T-helper 2 cell treated with Interferon-gamma antibody and Interleukin-4, amounts not matched to agents 100 ng/mL and 5 ng/mL, for 36 hours (primary cell): ENCODE data around the gene MRPL45. TPM values are rescaled to one million over a fixed set of nuclear protein-coding genes. Genes with fewer than 3 reads are reported as not detected.
"Not testable (repeated sequence)": the region's sequence is repeated elsewhere in the genome, so short reads cannot be mapped to it uniquely, and the experiment has no call there.

Experiments used
- intact Hi-C: fragments of 100-400 bp; cut with micrococcal nuclease; formaldehyde crosslinking; loops from one replicate; pipeline ENCODE4 v1.15.1; 2023
- total RNA-seq: library from RNA; stranded (reverse); gene quantifications from 2 replicates; pipeline ENCODE4 v1.2.3, GENCODE V29; 2022

MRPL45 gene
- 33.1 and 33.4 TPM in 2 replicates for total RNA-seq

DNA sequence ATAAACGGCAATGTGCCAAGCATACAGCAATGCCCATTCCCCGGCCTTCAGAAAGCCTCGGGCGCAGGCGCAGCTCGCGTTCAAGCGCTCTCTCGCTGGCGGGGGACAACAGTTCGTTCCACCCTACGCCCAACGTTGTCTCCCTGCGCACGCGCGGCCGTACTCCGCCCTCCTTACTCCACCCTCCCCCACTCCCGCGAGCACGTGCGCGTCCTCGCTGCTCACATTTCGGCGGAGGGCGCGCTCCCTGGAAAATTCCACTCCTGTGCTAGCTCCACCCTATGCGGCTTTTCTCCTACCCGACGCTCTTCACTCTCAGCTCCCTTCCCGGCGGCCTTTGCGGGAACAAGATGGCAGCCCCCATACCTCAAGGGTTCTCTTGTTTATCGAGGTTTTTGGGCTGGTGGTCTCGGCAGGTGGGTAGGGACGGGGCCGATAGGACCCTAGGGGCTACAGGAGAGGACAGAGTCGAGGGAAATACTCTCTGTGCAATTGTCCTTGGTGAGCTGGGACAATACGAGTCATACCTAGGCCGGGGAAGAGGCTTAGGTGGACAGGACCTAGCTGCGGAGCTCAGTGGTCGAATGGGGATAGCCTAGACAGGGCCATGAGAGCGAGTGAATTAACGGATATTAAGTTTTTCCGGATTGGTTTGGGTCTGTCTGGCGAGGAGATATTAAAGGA is at the start of gene MRPL45:
Gene MRPL45, plus strand, starts transcription at position 335 of the 684 bp plus-strand sequence. Its CDS starts 16 bp downstream, at position 351.
- intact Hi-C loops = not testable (repeated sequence)

DNA sequence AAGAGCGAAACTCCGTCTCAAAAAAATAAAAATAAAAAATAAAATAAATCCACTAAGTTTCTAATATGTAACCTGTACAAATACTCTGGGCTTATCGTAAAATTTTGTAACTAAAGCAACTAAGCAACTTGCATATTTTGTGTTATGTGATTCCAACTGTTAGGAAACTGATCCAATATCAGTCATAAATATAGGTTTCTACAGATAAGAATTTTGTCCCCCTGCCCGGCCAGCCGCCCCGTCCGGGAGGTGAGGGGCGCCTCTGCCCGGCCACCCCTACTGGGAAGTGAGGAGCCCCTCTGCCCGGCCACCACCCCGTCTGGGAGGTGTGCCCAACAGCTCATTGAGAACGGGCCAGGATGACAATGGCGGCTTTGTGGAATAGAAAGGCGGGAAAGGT is 43.8 kb upstream of the MRPL45 start:
- intact Hi-C loops = not testable (repeated sequence)

DNA sequence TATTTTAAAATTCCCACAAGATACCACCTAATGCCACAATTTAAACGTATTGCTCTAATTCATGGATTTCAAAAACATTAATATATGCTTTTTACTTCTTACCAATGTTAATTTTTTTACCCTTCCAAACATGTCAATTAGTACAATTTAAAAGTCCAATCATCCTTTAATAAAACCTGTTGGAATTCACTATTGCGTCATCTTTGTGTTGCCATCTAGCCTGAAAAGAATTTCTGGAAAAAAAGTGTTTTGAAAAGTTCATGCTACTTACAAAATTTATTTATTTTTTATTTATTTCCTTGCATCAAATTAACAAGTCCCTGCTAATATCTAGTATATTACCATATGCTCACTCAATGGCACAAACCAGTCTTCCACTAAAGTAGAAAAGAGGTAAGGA is 42.6 kb upstream of the MRPL45 start:
- intact Hi-C loops = not testable (repeated sequence)

GRCh38 chr17:38257013-38257621 is 39.9 kb upstream of the MRPL45 start:
- intact Hi-C loops = not testable (repeated sequence)

DNA sequence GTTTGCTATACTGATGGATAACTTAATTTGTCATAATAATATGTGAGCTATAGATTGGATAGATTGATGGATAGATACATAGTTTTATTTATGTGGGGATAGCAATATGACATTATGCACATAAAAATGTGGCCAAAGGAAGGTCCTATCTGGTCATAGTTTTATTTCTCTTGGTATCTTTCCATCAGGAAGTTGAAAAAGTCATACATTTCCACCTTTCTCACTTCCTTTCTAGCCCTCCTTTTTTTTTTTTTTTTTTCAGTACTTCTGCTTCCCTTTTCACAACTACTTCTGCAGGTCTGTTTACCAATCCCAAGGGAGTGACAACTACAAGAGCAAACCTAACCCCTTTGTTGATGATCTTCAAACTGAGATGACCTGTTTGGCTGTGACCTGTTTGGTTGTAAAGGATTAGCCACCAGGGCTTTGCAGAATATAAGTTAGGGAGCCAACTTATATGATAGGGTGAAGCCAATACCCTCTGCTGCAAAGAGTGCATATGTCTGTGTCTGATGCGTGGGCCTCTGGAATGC is 30.9 kb upstream of the MRPL45 start:
- intact Hi-C loops = not testable (repeated sequence)

DNA sequence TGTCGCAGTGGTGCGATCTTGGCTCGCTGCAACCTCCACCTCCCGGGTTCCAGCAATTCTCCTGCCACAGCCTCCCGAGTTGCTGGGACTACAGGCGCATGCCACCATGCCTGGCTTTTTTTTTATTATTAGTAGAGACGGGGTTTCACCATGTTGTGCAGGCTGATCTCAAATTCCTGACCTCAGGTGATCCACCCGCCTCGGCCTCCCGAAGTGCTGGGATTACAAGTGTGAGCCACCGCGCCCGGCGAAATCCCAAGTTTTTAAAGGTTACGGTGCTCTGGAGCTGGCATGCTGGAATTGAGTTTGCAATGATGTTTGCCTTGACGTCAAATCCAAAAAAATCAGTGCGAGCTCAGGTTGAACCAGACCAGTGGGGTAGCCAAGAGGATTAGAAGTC is 30.4 kb upstream of the MRPL45 start:
- intact Hi-C loops = not testable (repeated sequence)

DNA sequence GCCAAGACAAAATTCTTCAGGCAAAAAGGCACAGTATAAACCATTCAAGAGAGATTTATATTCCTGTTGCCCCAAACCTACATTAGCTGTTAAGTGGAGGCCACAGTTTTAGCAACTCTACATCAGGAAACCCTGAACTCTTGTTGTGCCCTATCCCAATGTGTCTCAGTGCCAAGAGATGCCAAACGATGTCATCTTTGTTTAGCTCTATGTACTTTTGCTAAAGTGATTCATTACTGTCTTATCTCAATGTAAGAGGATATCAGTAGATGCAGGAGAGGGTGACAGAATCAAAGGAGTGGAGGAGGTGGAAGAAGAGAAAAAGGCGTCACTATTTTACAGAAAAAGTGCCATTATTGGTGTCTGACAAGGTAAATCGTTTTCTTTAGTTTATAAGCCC is 28.8 kb upstream of the MRPL45 start:
- intact Hi-C loops = not testable (repeated sequence)

GRCh38 chr17:38269045-38269444 is 27.9 kb upstream of the MRPL45 start:
- intact Hi-C loops = not testable (repeated sequence)

DNA sequence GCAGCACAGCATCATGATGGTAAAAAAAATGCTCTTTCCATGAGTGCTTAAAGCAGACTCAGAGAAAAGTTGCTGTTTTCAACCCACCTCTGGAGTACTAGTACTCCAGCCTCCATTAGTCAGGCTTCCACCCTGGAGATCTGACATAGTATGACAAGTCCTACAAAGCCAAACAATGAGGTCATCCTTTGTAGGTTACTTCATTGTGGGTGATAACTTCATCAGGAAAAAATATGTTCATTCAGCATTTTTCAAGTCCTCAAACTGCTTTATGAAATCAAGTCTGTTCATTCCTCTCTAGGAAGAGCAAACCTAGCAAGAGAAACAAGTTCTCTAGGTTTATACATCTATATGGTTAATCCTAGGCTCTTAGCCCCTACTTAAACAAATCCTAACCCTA is 27.4 kb upstream of the MRPL45 start:
- intact Hi-C loops = not testable (repeated sequence)

- intact Hi-C loops = not testable (repeated sequence)
These were observed 11.0 kb upstream of the MRPL45 start for GRCh38 chr17:38285994-38286393.

GRCh38 chr17:38286501-38287091 is 10.4 kb upstream of the MRPL45 start:
- intact Hi-C loops = not testable (repeated sequence)

- intact Hi-C loops = not testable (repeated sequence)
These were observed 8.6 kb upstream of the MRPL45 start for GRCh38 chr17:38288217-38288827.

- intact Hi-C loops = not testable (repeated sequence)
These were observed 7.2 kb upstream of the MRPL45 start for GRCh38 chr17:38289760-38290159.

DNA sequence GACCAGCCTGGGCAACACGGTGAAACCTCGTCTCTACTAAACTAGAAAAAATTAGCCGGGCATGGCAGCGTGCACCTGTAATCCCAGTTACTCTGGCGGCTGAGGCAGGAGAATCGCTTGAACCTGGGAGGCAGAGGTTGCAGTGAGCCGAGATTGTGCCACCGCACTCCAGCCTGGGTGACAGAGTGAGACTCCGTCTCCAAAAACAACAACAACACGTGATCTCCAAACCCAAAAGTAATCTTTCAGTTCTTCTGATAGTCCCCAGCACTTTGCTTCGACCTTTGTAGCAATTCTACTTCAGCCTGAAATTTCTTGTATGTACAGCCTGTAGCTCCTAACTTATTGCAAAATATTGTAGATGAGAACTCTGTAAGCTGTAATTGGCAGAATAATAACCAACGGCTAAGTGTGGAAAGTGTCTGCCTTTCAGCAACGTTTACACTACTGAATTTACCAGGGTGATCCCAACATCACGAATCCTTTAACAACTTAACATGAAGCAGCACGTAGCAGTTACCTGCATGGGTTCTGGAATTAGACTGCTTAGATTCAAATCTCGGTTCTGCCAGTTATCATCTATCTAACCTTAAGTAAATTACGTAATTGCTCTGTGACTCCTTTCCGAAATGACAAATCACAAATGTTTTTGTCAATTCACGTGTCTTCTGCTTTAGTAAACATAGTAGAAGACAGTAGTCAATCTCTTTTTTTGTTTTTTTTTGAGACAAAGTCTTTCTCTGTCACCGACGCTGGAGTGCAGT is 1.2 kb upstream of the MRPL45 start:
- intact Hi-C loops = not testable (repeated sequence)

GRCh38 chr17:38315497-38315896 is 18.5 kb downstream of the MRPL45 start:
- intact Hi-C loops = no loop called here

GRCh38 chr17:38317081-38317480 is 20.1 kb downstream of the MRPL45 start:
- intact Hi-C loops = no loop called here

DNA sequence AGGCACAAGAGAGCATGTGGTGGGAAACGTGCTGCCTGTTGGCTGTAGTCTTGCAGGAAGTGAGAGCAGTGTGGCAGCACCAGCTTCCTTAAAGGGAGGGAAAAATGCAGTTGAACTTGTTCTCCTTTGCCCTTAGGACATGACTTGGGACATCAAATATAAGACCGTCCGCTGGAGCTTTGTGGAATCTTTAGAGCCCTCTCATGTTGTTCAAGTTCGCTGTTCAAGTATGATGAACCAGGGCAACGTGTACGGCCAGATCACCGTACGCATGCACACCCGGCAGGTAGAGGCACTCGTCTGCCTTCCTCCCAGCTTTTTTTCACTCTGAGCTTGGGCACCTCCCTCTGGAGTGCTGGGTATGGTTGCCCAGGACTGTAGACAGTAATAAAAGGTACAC is 23.5 kb downstream of the MRPL45 start:
- intact Hi-C loops = no loop called here

GRCh38 chr17:38322156-38322779 is 25.3 kb downstream of the MRPL45 start:
- intact Hi-C loops = no loop called here

DNA sequence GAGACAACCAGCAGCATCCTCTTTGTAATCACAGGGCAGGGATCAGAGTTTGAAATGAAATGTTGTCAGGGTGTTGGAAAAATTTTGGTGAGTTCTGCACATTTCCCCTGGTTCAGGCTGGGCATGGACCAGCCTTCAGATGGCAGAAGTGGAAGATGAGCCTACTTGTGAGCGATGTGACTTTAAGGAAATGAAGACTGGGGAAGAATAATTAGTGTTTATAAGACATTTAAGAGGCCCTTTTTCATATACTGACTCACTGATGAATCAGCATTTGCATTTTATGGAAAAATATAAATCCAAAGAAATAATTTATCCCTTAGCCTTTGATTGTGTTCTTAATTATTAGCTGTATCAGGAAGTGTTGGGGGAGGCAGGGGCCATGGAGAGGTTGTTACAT is 25.9 kb downstream of the MRPL45 start:
- intact Hi-C loops = no loop called here

DNA sequence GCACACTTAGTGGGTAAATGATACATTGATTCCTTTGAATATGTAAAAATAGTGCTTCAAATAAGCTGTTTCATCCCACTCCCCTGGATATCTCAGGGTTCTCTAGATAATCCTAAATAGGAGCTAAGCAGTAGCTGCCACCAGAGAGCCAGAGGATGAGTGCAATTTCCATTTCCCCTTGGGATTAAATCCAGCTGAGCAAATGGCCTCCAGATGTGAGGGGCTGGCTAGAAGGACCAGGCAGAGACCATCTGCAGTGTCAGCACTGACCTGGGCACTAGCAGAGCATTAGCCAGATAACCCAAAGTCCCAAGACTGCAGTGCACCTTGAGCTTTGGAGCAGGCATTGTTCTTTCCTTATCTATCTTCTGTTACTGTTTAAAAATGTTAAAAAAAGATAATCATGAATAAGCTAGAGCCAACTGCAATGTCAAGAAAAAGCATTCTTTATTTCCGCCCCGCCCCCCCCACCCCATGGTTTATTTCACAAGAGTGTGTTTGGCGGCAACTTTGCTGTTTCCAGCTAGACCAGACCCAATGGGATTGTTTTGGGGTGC is 27.3 kb downstream of the MRPL45 start:
- intact Hi-C loops = no loop called here
